Ramos (cell line): ENCODE data around the gene UBAC1.
"Not testable (repeated sequence)": the region's sequence is repeated elsewhere in the genome, so short reads cannot be mapped to it uniquely, and the experiment has no call there.

Source experiments
- in situ Hi-C: fragments of 300-500 bp; cut with MboI; formaldehyde crosslinking; loops from one replicate; pipeline ENCODE4 v1.14.3; 2022; ENCODE audit warnings: low sequenced_read_pairs; ENCODE audit not compliant: unreplicated experiment

UBAC1 gene

DNA sequence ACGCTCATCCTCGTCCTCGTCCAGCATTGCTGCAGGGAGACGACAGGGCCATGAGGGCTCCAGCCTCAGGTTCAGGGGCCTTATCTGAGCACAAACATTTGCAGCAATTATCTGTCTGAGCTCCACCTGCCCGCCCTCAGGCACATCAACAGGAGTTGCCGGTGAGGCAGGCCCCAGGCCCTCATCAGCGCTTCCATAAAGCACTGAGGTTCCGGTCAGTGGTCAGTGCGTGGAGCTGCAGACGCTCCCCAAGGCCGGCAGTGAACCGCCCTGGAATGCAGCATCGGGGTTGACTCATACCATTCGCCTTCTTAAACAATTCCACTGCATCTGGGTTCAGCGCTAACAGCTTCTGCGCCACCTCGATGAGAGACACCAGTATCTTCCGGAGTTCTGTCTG is 15.2 kb downstream of the UBAC1 start:
- in situ Hi-C loops: no loop called here

DNA sequence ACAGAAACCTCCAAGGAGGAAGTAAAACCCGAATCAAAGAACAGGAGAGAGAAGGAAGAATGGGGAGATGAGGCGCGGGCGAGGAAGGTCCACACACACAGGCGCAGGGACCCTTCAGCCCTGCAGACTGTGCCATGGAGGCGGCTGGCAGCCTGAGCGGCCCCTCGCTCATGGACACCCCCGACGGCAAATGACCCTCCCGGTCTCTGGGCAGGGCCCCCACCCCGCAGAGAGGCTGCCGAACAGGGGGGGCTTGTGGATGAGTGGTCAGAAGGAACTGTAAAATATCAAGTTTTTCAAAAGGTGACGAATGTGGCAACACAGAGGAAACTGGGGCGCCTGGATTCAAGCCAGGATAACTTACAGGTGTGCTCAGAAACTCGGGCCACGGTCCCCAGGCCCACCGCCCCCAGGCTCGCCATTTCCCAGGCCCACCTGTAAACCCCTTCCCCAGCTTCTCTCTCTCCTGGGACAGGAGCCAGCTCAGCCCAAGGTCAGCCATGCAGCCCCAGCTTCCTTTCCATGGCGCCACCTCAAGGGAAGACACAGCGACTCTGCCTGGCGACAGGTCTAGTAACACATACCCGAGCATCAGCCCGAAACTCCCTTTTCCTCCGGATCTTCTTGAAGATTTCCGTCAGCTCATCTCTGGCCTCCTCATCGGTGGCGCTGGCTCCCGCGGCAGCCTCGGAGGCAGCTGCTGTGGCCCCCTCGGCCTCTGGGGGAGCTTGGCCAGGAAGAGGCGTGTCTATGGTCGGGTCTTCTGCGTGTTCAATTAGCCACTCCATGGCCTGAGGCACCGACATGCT is 16.5 kb downstream of the UBAC1 start:
- in situ Hi-C loops: no loop called here

DNA sequence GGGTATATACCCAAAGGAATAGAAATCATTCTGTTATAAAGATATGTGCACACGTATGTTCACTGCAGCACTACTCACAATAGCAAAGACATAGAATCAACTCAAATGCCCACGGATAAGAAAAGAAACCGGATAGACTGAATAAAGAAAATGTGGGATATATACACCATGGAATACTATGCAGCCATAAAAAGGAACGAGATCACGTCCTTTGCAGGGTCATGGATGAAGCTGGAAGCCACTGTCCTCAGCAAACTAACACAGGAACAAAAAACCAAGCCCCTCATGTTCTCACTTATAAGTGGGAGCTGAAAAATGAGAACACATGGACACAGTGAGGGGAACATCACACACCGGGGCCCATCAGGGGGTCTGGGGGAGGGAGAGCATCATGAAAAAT is 17.6 kb downstream of the UBAC1 start:
- in situ Hi-C loops: not testable (repeated sequence)

GRCh38 chr9:135941288-135941995 is 19.7 kb downstream of the UBAC1 start:
- in situ Hi-C loops: no loop called here

- in situ Hi-C loops: no loop called here
Observed at GRCh38 chr9:135939351-135940265, 21.6 kb downstream of the UBAC1 start.

DNA sequence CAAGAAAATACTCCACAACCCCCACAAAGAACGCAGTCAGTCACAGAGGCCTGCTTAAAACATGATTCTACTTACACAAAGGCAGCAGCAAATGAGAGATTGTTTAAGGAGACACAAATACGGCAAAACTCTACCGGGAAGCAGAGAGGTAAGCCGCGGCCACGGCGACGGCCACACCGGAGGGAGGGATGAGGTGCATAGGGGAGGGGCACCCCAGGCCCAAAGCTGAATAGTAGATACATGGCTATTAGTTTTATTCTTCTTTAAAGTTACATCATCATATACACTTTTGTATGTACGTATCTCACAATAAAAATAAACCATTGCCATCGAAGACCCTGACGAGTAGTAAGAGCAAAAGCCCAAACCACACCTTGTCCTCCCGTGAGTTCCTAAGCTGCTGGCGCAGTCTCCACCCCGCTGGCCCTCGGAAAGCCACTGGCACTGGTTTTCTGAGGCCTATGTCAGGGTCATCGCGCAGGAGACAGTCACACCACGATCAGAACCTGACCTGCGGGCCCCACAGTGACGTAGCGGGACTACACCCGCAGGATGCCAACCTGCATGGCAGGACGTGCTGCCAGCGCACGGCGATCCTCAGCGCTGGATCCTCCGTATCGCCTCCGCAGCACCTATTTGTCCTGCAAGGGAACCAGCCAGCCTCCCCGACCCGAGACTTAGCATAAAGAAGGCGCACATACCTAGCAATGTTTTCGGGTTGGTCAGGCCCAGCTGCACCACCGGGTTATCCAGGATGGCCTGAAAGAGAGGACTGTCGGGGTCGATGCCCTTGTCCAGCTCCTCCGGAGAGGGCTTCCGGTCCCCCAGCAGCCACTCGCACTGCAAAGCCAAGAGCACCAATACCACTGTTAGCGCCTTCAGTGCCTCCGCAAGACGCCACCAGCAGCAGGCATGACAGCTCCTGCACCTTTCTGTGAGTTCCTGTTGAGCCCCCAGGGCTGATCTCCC is 23.4 kb downstream of the UBAC1 start:
- in situ Hi-C loops: no loop called here

DNA sequence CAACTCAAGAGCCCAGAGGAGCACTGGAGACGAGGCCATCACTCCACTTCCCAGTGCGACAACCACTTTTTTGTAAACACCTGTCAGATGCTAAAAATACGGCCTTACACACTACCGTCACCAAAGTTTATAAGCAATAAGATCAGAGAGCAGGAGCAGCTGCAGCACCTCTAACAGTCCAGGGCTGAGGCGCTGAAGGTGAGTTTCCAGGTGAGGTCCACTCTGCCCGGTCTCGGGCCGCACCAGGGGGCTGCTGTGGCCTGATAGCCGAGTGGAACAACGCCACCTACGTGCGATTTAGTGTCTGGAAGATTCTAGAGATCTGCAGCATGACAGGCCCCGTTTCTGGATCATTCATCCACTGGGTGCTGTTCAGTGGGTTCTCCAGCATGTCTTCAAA is 28.1 kb downstream of the UBAC1 start:
- in situ Hi-C loops: no loop called here

DNA sequence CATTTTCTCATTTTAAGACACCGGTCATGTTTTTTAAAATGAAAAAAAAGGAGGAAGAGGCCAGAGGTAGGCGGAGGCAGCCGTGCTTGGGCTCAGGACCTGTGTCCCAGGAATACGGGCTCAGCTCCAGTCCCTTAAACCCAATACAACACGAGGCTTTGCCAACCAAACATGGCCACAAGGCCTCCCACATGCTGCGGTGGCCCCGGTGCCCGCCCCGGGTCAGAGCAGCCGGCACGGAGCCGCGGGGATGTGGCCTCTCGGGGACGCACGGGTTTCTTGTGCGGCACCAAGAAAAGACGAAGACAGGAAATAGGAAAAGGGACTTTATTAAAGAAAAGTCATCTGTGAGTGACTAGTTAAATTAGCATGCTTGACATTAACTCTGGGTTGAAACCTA is 28.5 kb downstream of the UBAC1 start:
- in situ Hi-C loops: no loop called here

GRCh38 chr9:135931349-135931820 is 29.8 kb downstream of the UBAC1 start:
- in situ Hi-C loops: no loop called here

DNA sequence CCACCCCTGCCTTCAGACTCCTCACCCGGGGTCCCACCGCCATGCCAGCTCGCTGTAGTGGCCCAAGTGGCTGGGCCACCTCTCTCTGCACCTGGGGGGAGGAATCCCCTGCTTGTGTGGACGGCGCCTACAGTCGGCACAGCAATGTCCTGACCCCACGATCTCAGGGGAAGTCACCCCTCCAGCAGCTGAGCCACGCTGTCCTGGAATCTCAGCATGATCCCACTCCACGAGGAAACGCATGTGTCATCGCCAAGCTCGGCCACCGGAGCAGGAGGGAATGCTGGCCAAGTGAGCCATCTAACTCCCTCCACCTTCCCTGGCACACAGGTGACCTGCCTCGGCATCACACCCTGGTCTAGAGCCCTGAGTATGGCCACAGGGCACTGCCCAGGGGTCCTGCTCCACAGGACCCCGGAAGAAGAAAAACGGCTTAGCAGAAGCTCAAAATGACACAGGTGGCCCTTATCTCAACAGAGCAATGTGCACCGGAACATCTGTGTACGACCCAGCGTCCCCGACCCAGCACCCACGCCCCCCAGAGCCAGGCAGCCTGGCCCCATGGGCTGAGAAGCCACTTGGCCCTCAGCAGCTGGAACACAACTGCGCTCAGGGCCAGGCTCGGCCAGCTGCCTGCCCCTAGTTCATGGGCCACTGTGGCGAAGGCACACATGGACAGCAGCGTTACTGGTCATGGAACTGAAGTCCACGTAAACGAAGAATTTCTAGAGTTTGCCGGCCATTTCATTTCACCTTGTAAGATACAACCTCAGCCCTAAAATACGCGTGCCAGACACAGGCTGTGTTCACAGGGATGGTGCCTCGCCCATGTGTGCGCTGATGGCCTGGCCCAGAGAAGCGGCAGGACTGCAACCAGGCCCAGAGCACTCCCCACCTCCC is 30.5 kb downstream of the UBAC1 start:
- in situ Hi-C loops: no loop called here

DNA sequence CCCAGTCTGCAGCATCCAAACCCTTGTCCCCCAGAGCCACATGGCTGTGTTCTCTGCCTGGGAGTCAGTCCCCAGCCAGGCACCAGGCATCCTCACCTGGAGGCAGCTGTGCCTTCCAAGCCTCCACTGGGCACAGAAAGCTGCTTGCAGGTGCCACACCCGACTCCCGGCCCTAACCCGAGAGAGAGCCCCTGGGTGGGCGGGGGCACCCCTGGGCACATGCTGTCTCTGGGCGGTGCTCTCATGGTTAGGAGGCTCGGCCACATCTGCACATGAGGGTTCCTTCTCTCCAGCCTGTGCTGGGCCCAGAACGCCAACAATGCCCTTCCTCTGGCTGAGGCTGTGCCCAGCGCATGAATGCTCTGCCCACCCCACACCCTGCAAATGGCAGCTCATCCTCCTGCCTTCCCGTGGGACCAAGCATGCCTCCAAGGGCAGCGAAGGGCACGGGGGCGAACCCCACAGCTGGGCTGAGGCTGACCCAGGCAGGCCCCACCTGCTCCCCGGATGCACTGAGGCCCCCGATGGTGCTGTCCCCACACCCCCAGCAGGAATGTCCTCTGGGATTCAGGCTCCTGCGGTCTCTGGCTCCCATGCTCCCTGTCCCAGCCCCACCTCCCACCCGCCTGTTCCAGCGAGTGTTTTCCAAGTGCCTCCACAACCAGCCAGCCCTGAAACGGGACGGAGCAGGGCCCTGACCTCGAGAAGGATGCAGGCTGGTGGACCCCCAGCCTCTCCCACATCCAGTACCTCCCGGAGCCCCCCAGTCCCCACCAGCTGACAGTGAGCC is 31.3 kb downstream of the UBAC1 start:
- in situ Hi-C loops: no loop called here

GRCh38 chr9:135928731-135929655 is 32.2 kb downstream of the UBAC1 start:
- in situ Hi-C loops: no loop called here

GRCh38 chr9:135928074-135928730 is 33.0 kb downstream of the UBAC1 start:
- in situ Hi-C loops: no loop called here

GRCh38 chr9:135927195-135928013 is 33.8 kb downstream of the UBAC1 start:
- in situ Hi-C loops: no loop called here

DNA sequence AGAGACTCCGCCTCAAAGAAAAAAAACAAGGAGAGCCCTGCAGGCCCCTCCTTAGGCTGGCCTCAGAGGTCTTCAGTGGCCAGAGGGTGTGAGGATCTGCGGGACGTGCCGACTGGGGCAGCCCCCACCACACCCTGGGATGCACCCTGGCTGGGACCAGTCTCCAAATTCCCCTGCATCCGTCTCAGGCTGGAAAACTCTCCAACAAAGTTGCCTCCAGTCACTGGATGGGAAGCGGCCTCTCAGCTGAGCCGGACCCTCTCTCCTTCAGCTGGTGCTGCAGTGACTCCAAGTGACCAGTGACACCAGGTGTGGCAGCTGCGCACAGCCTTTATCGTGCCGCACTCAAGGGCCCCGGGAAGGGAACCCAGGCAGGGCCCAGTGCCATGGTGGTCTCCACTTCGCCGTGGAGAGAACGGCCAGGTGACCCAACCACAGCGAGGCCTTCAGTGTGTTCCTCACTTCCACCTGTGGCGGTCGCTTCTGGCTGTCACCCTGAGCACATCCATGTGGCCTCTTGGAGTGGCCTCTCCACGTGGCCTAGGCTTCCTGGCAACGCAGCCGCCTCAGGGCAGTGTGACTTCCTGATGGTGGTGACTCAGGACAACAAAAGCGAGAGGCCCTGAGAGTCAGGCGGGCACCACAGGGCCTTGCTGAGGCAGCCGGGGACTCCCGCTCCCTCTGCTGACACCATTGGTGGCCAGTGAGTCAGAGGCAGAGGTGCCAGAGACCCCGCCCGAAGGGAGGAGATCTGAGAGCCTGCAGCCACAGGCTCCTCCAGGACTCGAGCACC is 34.6 kb downstream of the UBAC1 start:
- in situ Hi-C loops: no loop called here
